Trophoblast cell (in vitro differentiated cells and primary cell): ENCODE data around the gene PDE11A.

ENCODE experiments used
- DNase-seq, 2 donors: peaks; one replicate each; pipeline ENCODE4 v3.0.0-alpha.2; 2016
- H2AFZ ChIP-seq: 2 replicates; pipeline ENCODE4 v1.6.1; 2013; ENCODE audit warnings: low read length, moderate library complexity, mild to moderate bottlenecking; ENCODE audit not compliant: insufficient read depth, poor library complexity
- H2AK5ac ChIP-seq: 2 replicates; pipeline ENCODE4 v1.6.1; 2013; ENCODE audit warnings: mild to moderate bottlenecking, low read length
- H2BK120ac ChIP-seq: 2 replicates; pipeline ENCODE4 v1.6.1; 2013; ENCODE audit warnings: low read length, mild to moderate bottlenecking, moderate library complexity; ENCODE audit not compliant: insufficient read depth, poor library complexity
- H2BK12ac ChIP-seq: 2 replicates; pipeline ENCODE4 v1.6.1; 2013; ENCODE audit warnings: mild to moderate bottlenecking, low read length, moderate library complexity
- H2BK5ac ChIP-seq: 2 replicates; pipeline ENCODE4 v1.6.1; 2013; ENCODE audit warnings: low read length, low read depth, moderate library complexity, mild to moderate bottlenecking; ENCODE audit not compliant: poor library complexity
- H3K14ac ChIP-seq: 2 replicates; pipeline ENCODE4 v1.6.1; 2013; ENCODE audit warnings: mild to moderate bottlenecking, low read length
- H3K18ac ChIP-seq: 2 replicates; pipeline ENCODE4 v1.6.1; 2013; ENCODE audit warnings: mild to moderate bottlenecking, low read length
- H3K23ac ChIP-seq: 2 replicates; pipeline ENCODE4 v1.6.1; 2013; ENCODE audit warnings: low read length
- H3K27ac ChIP-seq: 2 replicates; pipeline ENCODE4 v1.5.1; 2013; ENCODE audit warnings: low read depth, mild to moderate bottlenecking, inconsistent platforms, low read length, moderate library complexity
- H3K27me3 ChIP-seq: 2 replicates; pipeline ENCODE4 v1.6.1; 2013; ENCODE audit warnings: inconsistent platforms, mild to moderate bottlenecking, low read length, moderate library complexity; ENCODE audit not compliant: insufficient read depth
- H3K36me3 ChIP-seq, 2 experiments: 1 replicate in 1 of 2; 2 replicates in 1 of 2; pipeline ENCODE4 v1.6.1; 2013; ENCODE audit warnings: low read length in 2 of 2, mild to moderate bottlenecking in 2 of 2, moderate library complexity in 1 of 2; ENCODE audit not compliant: insufficient read depth in 2 of 2, control insufficient read depth in 1 of 2
- H3K4ac ChIP-seq: 2 replicates; pipeline ENCODE4 v1.6.1; 2013; ENCODE audit warnings: low read depth, mild to moderate bottlenecking, low read length, moderate library complexity
- H3K4me1 ChIP-seq, 2 experiments: 1 replicate in 1 of 2; 2 replicates in 1 of 2; pipeline ENCODE4 v1.6.1; 2013; ENCODE audit warnings: low read length in 2 of 2, mild to moderate bottlenecking in 2 of 2, moderate library complexity in 1 of 2; ENCODE audit not compliant: insufficient read depth in 2 of 2, control insufficient read depth in 1 of 2
- H3K4me2 ChIP-seq: 2 replicates; pipeline ENCODE4 v1.6.1; 2013; ENCODE audit warnings: inconsistent platforms, mild to moderate bottlenecking, low read length, moderate library complexity
- H3K4me3 ChIP-seq: 2 replicates; pipeline ENCODE4 v1.5.1; 2013; ENCODE audit warnings: mild to moderate bottlenecking, low read depth, low read length, inconsistent platforms
- H3K79me1 ChIP-seq: one replicate; pipeline ENCODE4 v1.6.1; 2013; ENCODE audit warnings: low read length
- H3K79me2 ChIP-seq: 2 replicates; pipeline ENCODE4 v1.6.1; 2013; ENCODE audit warnings: low read length, mild to moderate bottlenecking; ENCODE audit not compliant: control insufficient read depth, insufficient read depth, poor library complexity
- H3K9ac ChIP-seq: 2 replicates; pipeline ENCODE4 v1.6.1; 2013; ENCODE audit warnings: mild to moderate bottlenecking, low read length
- H3K9me3 ChIP-seq: 2 replicates; pipeline ENCODE4 v1.6.1; 2013; ENCODE audit warnings: low read depth, mild to moderate bottlenecking, control low read depth, inconsistent platforms, low read length; ENCODE audit not compliant: insufficient read depth
- H4K12ac ChIP-seq: 2 replicates; pipeline ENCODE4 v1.6.1; 2013; ENCODE audit warnings: low read depth, mild to moderate bottlenecking, low read length, moderate library complexity
- H4K8ac ChIP-seq: 2 replicates; pipeline ENCODE4 v1.6.1; 2013; ENCODE audit warnings: low read depth, mild to moderate bottlenecking, low read length, moderate library complexity
- H4K91ac ChIP-seq: one replicate; pipeline ENCODE4 v1.6.1; 2013; ENCODE audit warnings: low read depth, mild to moderate bottlenecking, low read length, moderate library complexity
- WGBS: extraction: QIAGEN DNeasy Blood & Tissue Kit; methylation state at CpG from one replicate; pipeline ENCODE4 v1.1.7; 2013; ENCODE audit warnings: missing lambda C conversion rate; ENCODE audit not compliant: insufficient read length, insufficient coverage; ENCODE audit errors: extremely low coverage; 5-methylcytosine and 5-hydroxymethylcytosine counted together

The PDE11A gene

GRCh38 chr2:177917169-177917568, 155.4 kb downstream of the PDE11A start:
- H2AFZ ChIP-seq = no peak overlapping the region
- no peak overlapping the region for H3K18ac ChIP-seq
- H3K36me3 ChIP-seq = no peaks in the 10 kb centered on the region
- no peak for DNase-seq
- no peak overlapping the region for H4K12ac ChIP-seq
- no peaks in the 10 kb centered on the region for H3K27me3 ChIP-seq
- H2BK120ac ChIP-seq = no peak overlapping the region
- H3K23ac ChIP-seq = no peak overlapping the region
- H3K4me2 ChIP-seq = no peak overlapping the region
- no peak overlapping the region for H3K4ac ChIP-seq
- H2BK12ac ChIP-seq = no peak overlapping the region
- H2BK5ac ChIP-seq = no peak overlapping the region
- H4K8ac ChIP-seq = no peak overlapping the region
- H3K9me3 ChIP-seq = no peaks in the 10 kb centered on the region
- H2AK5ac ChIP-seq = no peak overlapping the region
- no peak overlapping the region for H3K9ac ChIP-seq
- H3K4me3 ChIP-seq = no peak overlapping the region
- no peak overlapping the region for H4K91ac ChIP-seq
- no peaks in the 10 kb centered on the region for H3K79me1 ChIP-seq
- no peak overlapping the region for H3K14ac ChIP-seq
- H3K27ac ChIP-seq = no peak overlapping the region
- H3K4me1 ChIP-seq = no peaks in the 10 kb centered on the region
- WGBS = no CpG with 5 or more reads among the region's 1 CpG
- no peaks in the 10 kb centered on the region for H3K79me2 ChIP-seq

DNA sequence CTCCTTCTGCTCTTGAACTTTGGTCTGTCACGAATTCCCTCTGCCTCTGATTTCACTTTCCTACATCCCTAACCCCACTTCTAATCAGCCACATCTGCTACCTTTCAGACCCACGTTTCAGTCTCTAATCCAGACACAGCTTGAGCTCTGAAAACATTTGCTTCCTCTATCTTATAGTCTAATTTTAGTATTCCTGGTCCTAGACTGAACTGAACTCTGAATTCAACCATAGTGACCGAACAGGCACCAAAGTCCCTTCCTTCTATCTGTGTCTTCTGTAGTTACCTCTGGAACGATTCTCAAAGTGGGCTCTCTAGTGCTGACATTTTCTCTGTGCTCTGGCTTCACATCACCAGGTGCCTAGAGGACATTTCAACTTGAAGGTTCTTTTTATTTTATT, 156.2 kb downstream of the PDE11A start:
- Histone ChIP-seq H3K4ac (no peak overlapping the region), H3K27me3 (no peaks in the 10 kb centered on the region), H2AFZ (no peak overlapping the region), H3K4me3 (no peak overlapping the region), H3K18ac (no peak overlapping the region), H3K36me3 (no peaks in the 10 kb centered on the region), H2BK5ac (no peak overlapping the region), H3K79me1 (no peaks in the 10 kb centered on the region), H4K12ac (no peak overlapping the region), H2BK120ac (no peak overlapping the region), H4K8ac (no peak overlapping the region), H2AK5ac (no peak overlapping the region), H3K4me2 (no peak overlapping the region), H3K9ac (no peak overlapping the region), H2BK12ac (no peak overlapping the region), H4K91ac (no peak overlapping the region), H3K14ac (no peak overlapping the region), H3K27ac (no peak overlapping the region), H3K23ac (no peak overlapping the region), H3K79me2 (no peaks in the 10 kb centered on the region), H3K4me1 (no peaks in the 10 kb centered on the region), H3K9me3 (no peaks in the 10 kb centered on the region)
- DNase-seq = no peak
- no CpG with 5 or more reads among the region's 4 CpGs for WGBS

GRCh38 chr2:177914247-177914646, 158.3 kb downstream of the PDE11A start:
- H3K9me3 ChIP-seq = no peaks in the 10 kb centered on the region
- no peak overlapping the region for H2AFZ ChIP-seq
- no peaks in the 10 kb centered on the region for H3K79me1 ChIP-seq
- DNase-seq = no peak
- H3K4ac ChIP-seq = no peak overlapping the region
- no peak overlapping the region for H3K23ac ChIP-seq
- H4K12ac ChIP-seq = no peak overlapping the region
- H3K27me3 ChIP-seq = no peaks in the 10 kb centered on the region
- no peak overlapping the region for H3K4me2 ChIP-seq
- H3K36me3 ChIP-seq = no peaks in the 10 kb centered on the region
- H4K8ac ChIP-seq = no peak overlapping the region
- no peak overlapping the region for H4K91ac ChIP-seq
- no CpG with 5 or more reads among the region's 1 CpG for WGBS
- no peak overlapping the region for H3K9ac ChIP-seq
- H3K14ac ChIP-seq = no peak overlapping the region
- no peak overlapping the region for H2BK5ac ChIP-seq
- H3K79me2 ChIP-seq = no peaks in the 10 kb centered on the region
- H2AK5ac ChIP-seq = no peak overlapping the region
- H3K27ac ChIP-seq = no peak overlapping the region
- H3K4me1 ChIP-seq = no peaks in the 10 kb centered on the region
- no peak overlapping the region for H2BK120ac ChIP-seq
- no peak overlapping the region for H2BK12ac ChIP-seq
- no peak overlapping the region for H3K18ac ChIP-seq
- H3K4me3 ChIP-seq = no peak overlapping the region

DNA sequence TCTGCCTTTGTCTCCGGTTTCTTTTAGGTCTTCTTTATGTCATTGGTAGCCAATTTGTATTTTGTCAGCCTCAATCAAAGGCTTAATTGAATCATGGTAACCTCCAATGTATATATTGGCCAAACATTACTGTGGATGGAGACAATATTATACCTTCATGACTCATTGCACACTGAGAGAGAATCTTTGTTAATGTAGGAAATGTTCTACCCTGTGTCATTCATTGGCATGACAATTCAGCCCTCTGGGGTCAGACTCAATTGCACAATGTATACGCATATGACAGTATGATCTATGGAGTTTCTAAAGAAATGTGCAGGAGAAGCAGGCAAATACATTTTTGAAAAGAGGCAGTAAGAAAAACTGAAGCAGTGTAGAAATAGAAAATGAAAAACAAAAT, 162.6 kb downstream of the PDE11A start:
- no peak overlapping the region for H2BK5ac ChIP-seq
- no peak overlapping the region for H3K4ac ChIP-seq
- no CpG with 5 or more reads among the region's 2 CpGs for WGBS
- H3K9ac ChIP-seq = no peak overlapping the region
- DNase-seq = peak; percentile 7 to 29
- H2AFZ ChIP-seq = no peak overlapping the region
- no peak overlapping the region for H3K4me2 ChIP-seq
- H3K9me3 ChIP-seq = no peaks in the 10 kb centered on the region
- H4K12ac ChIP-seq = no peak overlapping the region
- no peak overlapping the region for H2BK120ac ChIP-seq
- no peak overlapping the region for H3K4me3 ChIP-seq
- H3K18ac ChIP-seq = no peak overlapping the region
- no peak overlapping the region for H2AK5ac ChIP-seq
- H2BK12ac ChIP-seq = no peak overlapping the region
- H3K36me3 ChIP-seq = no peaks in the 10 kb centered on the region
- H3K27me3 ChIP-seq = no peaks in the 10 kb centered on the region
- no peak overlapping the region for H3K27ac ChIP-seq
- H3K79me2 ChIP-seq = no peaks in the 10 kb centered on the region
- H3K4me1 ChIP-seq = no peaks in the 10 kb centered on the region
- no peak overlapping the region for H3K23ac ChIP-seq
- no peak overlapping the region for H3K14ac ChIP-seq
- no peaks in the 10 kb centered on the region for H3K79me1 ChIP-seq
- H4K91ac ChIP-seq = no peak overlapping the region
- no peak overlapping the region for H4K8ac ChIP-seq
